H9 (cell line): ENCODE measurements around the gene MRAP. TPM values are rescaled to one million over a fixed set of nuclear protein-coding genes. Genes with fewer than 3 reads are reported as not detected.
A peak's percentile ranks its signal among the peaks of the same experiment; 100 is the strongest.

Experiments used
- DNase-seq: peaks from one replicate; pipeline ENCODE4 v3.0.0-alpha.2; 2017
- H2AFZ ChIP-seq: one replicate; pipeline ENCODE4 v1.6.1; 2013; ENCODE audit warnings: mild to moderate bottlenecking, low read length, control low read depth, moderate library complexity
- H2AK5ac ChIP-seq: 2 replicates; pipeline ENCODE4 v1.6.1; 2013; ENCODE audit warnings: low read length, control low read depth, mixed read lengths; ENCODE audit not compliant: insufficient read length
- H2BK120ac ChIP-seq: one replicate; pipeline ENCODE4 v1.6.1; 2013; ENCODE audit warnings: low read depth, mild to moderate bottlenecking, low read length, control low read depth, inconsistent platforms; ENCODE audit not compliant: poor library complexity, severe bottlenecking
- H2BK12ac ChIP-seq: 2 replicates; pipeline ENCODE4 v1.6.1; 2013; ENCODE audit warnings: low read length, control low read depth, mixed read lengths, low read depth; ENCODE audit not compliant: insufficient read length
- H2BK15ac ChIP-seq: 2 replicates; pipeline ENCODE4 v1.6.1; 2013; ENCODE audit warnings: low read depth, low read length, control low read depth
- H2BK20ac ChIP-seq: one replicate; pipeline ENCODE4 v1.6.1; 2013; ENCODE audit warnings: low read depth, mild to moderate bottlenecking, low read length, control low read depth, inconsistent platforms; ENCODE audit not compliant: poor library complexity, severe bottlenecking
- H2BK5ac ChIP-seq: 2 replicates; pipeline ENCODE4 v1.6.1; 2013; ENCODE audit warnings: low read length, control low read depth, mixed read lengths; ENCODE audit not compliant: insufficient read length
- H3K14ac ChIP-seq: 2 replicates; pipeline ENCODE4 v1.6.1; 2013; ENCODE audit warnings: low read length, control low read depth; ENCODE audit not compliant: insufficient read depth
- H3K18ac ChIP-seq: 2 replicates; pipeline ENCODE4 v1.6.1; 2013; ENCODE audit warnings: low read depth, mild to moderate bottlenecking, mixed read lengths, low read length, control low read depth; ENCODE audit not compliant: insufficient read length
- H3K23ac ChIP-seq: 2 replicates; pipeline ENCODE4 v1.6.1; 2013; ENCODE audit warnings: low read length, control low read depth, mixed read lengths, low read depth; ENCODE audit not compliant: insufficient read length
- H3K23me2 ChIP-seq: 2 replicates; pipeline ENCODE4 v1.6.1; 2013; ENCODE audit warnings: low read depth, mild to moderate bottlenecking, mixed read lengths, low read length, control low read depth; ENCODE audit not compliant: insufficient read length, poor library complexity, severe bottlenecking
- H3K27ac ChIP-seq: 2 replicates; pipeline ENCODE4 v1.5.1; 2013; ENCODE audit warnings: low read length, control low read depth, mixed read lengths, low read depth; ENCODE audit not compliant: insufficient read length
- H3K27me3 ChIP-seq: 2 replicates; pipeline ENCODE4 v1.6.1; 2013; ENCODE audit warnings: low read length, control low read depth, inconsistent platforms; ENCODE audit not compliant: insufficient read depth
- H3K4ac ChIP-seq: 2 replicates; pipeline ENCODE4 v1.6.1; 2013; ENCODE audit warnings: low read depth, mild to moderate bottlenecking, control low read depth, inconsistent platforms, low read length, moderate library complexity
- H3K4me1 ChIP-seq: 2 replicates; pipeline ENCODE4 v1.6.1; 2013; ENCODE audit warnings: low read length, control low read depth, inconsistent platforms; ENCODE audit not compliant: insufficient read depth
- H3K4me2 ChIP-seq: 2 replicates; pipeline ENCODE4 v1.6.1; 2013; ENCODE audit warnings: low read length, control low read depth, mixed read lengths; ENCODE audit not compliant: insufficient read length, insufficient read depth
- H3K56ac ChIP-seq: 2 replicates; pipeline ENCODE4 v1.6.1; 2013; ENCODE audit warnings: low read depth, mild to moderate bottlenecking, mixed read lengths, low read length, control low read depth; ENCODE audit not compliant: insufficient read length
- H3K79me1 ChIP-seq: 2 replicates; pipeline ENCODE4 v1.6.1; 2013; ENCODE audit warnings: low read depth, mild to moderate bottlenecking, moderate library complexity, low read length, control low read depth, inconsistent platforms; ENCODE audit not compliant: insufficient read depth, poor library complexity, severe bottlenecking
- H3K79me2 ChIP-seq: 2 replicates; pipeline ENCODE4 v1.6.1; 2013; ENCODE audit warnings: low read length, control low read depth, inconsistent platforms; ENCODE audit not compliant: insufficient read depth
- H3K9ac ChIP-seq: 2 replicates; pipeline ENCODE4 v1.6.1; 2013; ENCODE audit warnings: low read length, control low read depth, mixed read lengths; ENCODE audit not compliant: insufficient read length; ENCODE audit errors: extremely low read depth
- H3K9me3 ChIP-seq: one replicate; pipeline ENCODE4 v1.6.1; 2013; ENCODE audit warnings: low read depth, low read length, inconsistent platforms; ENCODE audit not compliant: control insufficient read depth
- H3T11ph ChIP-seq: one replicate; pipeline ENCODE4 v1.6.1; 2013; ENCODE audit warnings: mild to moderate bottlenecking, low read length, control low read depth, inconsistent platforms
- H4K20me1 ChIP-seq: one replicate; pipeline ENCODE4 v1.6.1; 2013; ENCODE audit not compliant: control insufficient read depth, insufficient read length, insufficient read depth
- H4K5ac ChIP-seq: 2 replicates; pipeline ENCODE4 v1.6.1; 2013; ENCODE audit warnings: low read depth, mild to moderate bottlenecking, mixed read lengths, low read length, control low read depth; ENCODE audit not compliant: insufficient read length
- H4K8ac ChIP-seq: replicated peaks from 2 replicates; pipeline ENCODE4 v1.6.1; 2013; ENCODE audit warnings: low read length, control low read depth, mixed read lengths, low read depth; ENCODE audit not compliant: insufficient read length
- H4K91ac ChIP-seq: 2 replicates; pipeline ENCODE4 v1.6.1; 2013; ENCODE audit warnings: low read depth, mild to moderate bottlenecking, moderate library complexity, mixed read lengths, low read length, control low read depth; ENCODE audit not compliant: insufficient read length
- H3K27ac Mint-ChIP-seq, 3 experiments: 2 replicates in 2 of 3; 3 replicates in 1 of 3; pipeline ENCODE4 v1.8.0; 2020 to 2021; ENCODE audit warnings: mixed read lengths in 3 of 3, mild to moderate bottlenecking in 1 of 3, moderate library complexity in 1 of 3
- H3K27me3 Mint-ChIP-seq: 2 replicates; pipeline ENCODE4 v1.8.0; 2021; ENCODE audit warnings: low read depth, mild to moderate bottlenecking, moderate library complexity, mixed read lengths
- H3K36me3 Mint-ChIP-seq, 3 experiments: 2 replicates in 2 of 3; 3 replicates in 1 of 3; pipeline ENCODE4 v1.8.0; 2020 to 2021; ENCODE audit warnings: low read depth in 3 of 3, mixed read lengths in 3 of 3; ENCODE audit not compliant: insufficient read depth in 1 of 3
- H3K4me1 Mint-ChIP-seq, 2 experiments: 2 replicates each; pipeline ENCODE4 v1.8.0; 2020; ENCODE audit warnings: mixed read lengths in 2 of 2
- H3K4me3 Mint-ChIP-seq, 2 experiments: 2 replicates in 1 of 2; 3 replicates in 1 of 2; pipeline ENCODE4 v1.8.0; 2020 to 2021; ENCODE audit warnings: mild to moderate bottlenecking in 2 of 2, mixed read lengths in 2 of 2, moderate library complexity in 1 of 2
- H3K9me3 Mint-ChIP-seq, 2 experiments: 2 replicates in 1 of 2; 3 replicates in 1 of 2; pipeline ENCODE4 v1.8.0; 2020; ENCODE audit warnings: mild to moderate bottlenecking in 2 of 2, mixed read lengths in 2 of 2, moderate library complexity in 1 of 2
- CTCF ChIP-seq: fragments of 200-600 bp; sonication (generic); conservative IDR thresholded peaks from 3 replicates; pipeline ENCODE4 v1.8.0; 2021; ENCODE audit warnings: antibody characterized with exemption, mild to moderate bottlenecking
- WGBS: extraction: QIAGEN DNeasy Blood & Tissue Kit; methylation state at CpG from one replicate; pipeline ENCODE4 v1.1.7; 2013; ENCODE audit warnings: missing lambda C conversion rate, low lambda C conversion rate, mixed read lengths; ENCODE audit not compliant: insufficient read length; ENCODE audit errors: extremely low coverage; 5-methylcytosine and 5-hydroxymethylcytosine counted together
- total RNA-seq: library from RNA; stranded (reverse); gene quantifications from 2 replicates; pipeline ENCODE4 v1.2.1, GENCODE V29; 2021

Gene MRAP
- total RNA-seq, 1 experiment from 2014 or later = not detected

GRCh38 chr21:32308696-32309095, 10.0 kb downstream of the MRAP start:
- Histone ChIP-seq H3K14ac (no peak overlapping the region), H4K20me1 (no peaks in the 10 kb centered on the region), H3T11ph (no peak overlapping the region), H2BK120ac (no peak overlapping the region), H3K27ac (no peak overlapping the region), H3K27me3 (no peaks in the 10 kb centered on the region), H3K18ac (no peak overlapping the region), H3K4me1 (no peaks in the 10 kb centered on the region), H3K4me2 (no peak overlapping the region), H3K23ac (no peak overlapping the region), H2BK12ac (no peak overlapping the region), H3K79me2 (no peaks in the 10 kb centered on the region), H3K9me3 (no peaks in the 10 kb centered on the region), H2BK15ac (no peak overlapping the region), H4K91ac (no peak overlapping the region), H4K8ac (no peak overlapping the region), H2BK5ac (no peak overlapping the region), H2AK5ac (no peak overlapping the region), H2AFZ (no peak overlapping the region), H3K56ac (no peak overlapping the region), H4K5ac (no peak overlapping the region), H3K9ac (no peak overlapping the region), H3K79me1 (no peaks in the 10 kb centered on the region), H3K4ac (no peak overlapping the region), H3K23me2 (no peaks in the 10 kb centered on the region), H2BK20ac (no peak overlapping the region)
- Mint-ChIP-seq H3K4me1 (peaks cover 11 to 14% of the 10 kb centered on the region in 2 experiments), H3K27me3 (no peaks in the 10 kb centered on the region), H3K9me3 (no peaks in the 10 kb centered on the region), H3K4me3 (peak overlapping the region in 1 of 2 experiments; percentile 50; a peak in 1 of 5 replicates), H3K27ac (0 out of 7 replicates have a peak overlapping the region, but pooled peaks of 1 of the 3 experiments have one; percentile 28), H3K36me3 (peaks cover 6 to 36% (median 8%) of the 10 kb centered on the region in 3 experiments; a peak in 5 of 7 replicates)
- TF ChIP-seq CTCF = no peak
- DNase-seq = no peak
- no CpG with 5 or more reads among the region's 10 CpGs for WGBS
